GM18873 (cell line): ENCODE measurements around the gene CKS2.
"Not testable (repeated sequence)": the region's sequence is repeated elsewhere in the genome, so short reads cannot be mapped to it uniquely, and the experiment has no call there.

ENCODE experiments used
- ATAC-seq: cut with Tn5 transposase; IDR thresholded peaks from one replicate; pipeline ENCODE4 v1.9.1; 2021; ENCODE audit warnings: mild to moderate bottlenecking, moderate library complexity, moderate number of reproducible peaks; ENCODE audit not compliant: unreplicated experiment, low FRiP score

The CKS2 gene

GRCh38 chr9:89310475-89311345, at the start of gene CKS2:
Gene CKS2, plus strand, starts transcription at chr9:89311195. Its CDS starts 98 bp downstream, at chr9:89311293.
- ATAC-seq = peak; percentile 92

DNA sequence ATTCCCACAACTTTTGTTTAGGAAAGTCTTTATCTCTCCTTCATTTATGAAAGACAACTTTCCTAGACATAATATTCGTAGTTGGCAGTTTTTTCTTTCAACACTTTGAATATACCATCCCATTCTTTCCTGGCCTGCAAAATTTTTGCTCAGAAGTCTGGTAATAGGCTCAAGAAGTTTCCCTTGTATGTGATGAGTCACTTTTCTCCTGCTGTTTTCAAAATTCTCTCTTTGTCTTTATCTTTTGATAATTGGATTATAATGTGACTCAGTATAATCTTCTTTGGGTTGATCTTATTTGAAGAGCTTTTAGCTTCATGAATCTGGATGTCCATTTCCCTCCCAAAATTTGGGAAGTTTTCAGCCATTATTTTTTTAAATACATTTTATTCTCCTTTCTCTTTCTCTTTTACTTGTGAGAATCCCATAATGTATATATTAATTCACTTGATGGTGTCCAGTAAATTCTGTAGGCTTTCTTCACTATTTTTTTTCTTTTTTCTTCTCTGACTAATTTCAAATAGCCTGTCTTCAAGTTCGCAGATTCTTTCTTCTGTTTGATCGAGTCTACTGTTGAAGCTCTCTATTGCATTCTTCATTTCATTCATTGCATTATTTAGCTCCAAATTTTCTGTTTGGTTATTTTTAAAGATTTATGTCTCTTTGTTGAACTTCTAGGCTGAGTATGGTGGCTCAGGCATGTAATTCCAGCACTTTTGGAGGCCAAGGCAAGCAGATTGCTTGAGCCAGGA, 37.3 kb upstream of the CKS2 start:
- ATAC-seq = no peak

- ATAC-seq = no peak
These were observed 36.2 kb upstream of the CKS2 start for GRCh38 chr9:89274838-89275237.

DNA sequence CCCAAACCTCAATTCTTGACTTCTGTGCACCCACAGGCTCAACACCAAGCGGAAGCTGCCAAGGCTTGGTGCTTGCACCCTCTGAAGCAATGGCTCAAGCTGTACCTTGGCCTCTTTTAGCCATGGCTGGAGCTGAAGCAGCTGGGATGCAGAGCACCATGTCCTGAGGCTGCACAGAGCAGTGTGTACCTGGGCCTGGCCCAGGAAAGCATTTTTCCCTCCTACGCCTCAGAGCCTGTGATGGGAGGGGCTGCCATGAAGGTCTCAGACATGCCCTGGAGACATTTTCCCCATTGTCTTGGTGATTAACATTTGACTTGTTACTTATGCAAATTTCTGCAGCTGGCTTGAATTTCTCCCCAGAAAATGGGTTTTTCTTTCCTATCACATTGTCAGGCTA, 35.0 kb upstream of the CKS2 start:
- ATAC-seq = not testable (repeated sequence)

DNA sequence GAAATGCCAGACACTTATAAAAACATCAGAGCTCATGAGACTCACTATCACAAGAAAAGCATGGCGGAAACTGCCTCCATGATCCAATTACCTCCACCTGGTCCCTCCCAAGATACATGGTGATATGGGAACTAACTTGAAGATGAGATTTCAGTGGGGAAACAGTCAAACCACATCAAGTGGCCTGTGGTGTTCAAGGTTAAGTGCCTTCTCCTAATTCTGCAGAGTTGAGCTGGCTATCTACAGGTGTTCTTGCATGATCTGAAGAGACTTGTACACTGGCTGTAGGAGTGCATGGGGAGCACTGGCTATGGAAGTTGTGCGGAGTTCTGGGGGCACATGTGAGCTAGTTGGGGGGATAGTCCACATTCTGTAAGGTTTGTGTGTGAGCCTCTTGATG, 34.0 kb upstream of the CKS2 start:
- ATAC-seq = no peak

GRCh38 chr9:89277454-89277853, 33.5 kb upstream of the CKS2 start:
- ATAC-seq = no peak

GRCh38 chr9:89278551-89278950, 32.4 kb upstream of the CKS2 start:
- no peak for ATAC-seq

DNA sequence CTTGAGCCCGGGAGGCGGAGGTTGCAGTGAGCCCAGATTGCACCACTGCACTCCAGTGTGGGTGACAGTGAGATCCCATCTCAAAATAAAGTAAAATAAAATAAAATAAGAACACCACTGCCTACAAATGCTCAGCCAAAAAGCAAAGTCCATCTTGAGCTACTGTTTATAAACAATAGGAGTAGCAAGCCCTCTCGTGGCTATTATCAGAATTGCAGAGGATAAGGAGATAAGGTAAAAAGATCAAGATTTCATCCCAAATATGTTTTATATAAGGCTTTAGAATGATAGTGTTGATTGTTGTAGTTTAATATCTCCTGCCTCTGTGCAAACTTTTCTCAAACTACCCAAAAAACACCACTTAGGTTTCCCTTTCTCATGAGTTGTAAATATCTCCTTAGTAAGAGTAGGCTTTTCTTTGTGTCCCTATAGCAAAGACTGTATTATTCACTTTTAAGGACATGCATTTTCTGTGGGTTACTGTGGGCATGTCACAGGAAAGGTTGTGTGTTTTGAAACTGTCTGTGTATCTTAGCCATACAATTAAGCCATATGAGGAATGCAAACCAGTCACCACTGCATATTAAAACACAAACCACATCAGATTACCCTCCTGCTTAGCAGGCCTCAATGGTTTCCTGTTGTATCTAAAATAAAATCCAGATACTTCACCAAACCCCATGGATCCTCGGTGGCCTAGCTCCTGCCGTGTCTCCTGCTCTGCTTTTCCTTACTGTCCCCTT, 31.8 kb upstream of the CKS2 start:
- no peak for ATAC-seq

DNA sequence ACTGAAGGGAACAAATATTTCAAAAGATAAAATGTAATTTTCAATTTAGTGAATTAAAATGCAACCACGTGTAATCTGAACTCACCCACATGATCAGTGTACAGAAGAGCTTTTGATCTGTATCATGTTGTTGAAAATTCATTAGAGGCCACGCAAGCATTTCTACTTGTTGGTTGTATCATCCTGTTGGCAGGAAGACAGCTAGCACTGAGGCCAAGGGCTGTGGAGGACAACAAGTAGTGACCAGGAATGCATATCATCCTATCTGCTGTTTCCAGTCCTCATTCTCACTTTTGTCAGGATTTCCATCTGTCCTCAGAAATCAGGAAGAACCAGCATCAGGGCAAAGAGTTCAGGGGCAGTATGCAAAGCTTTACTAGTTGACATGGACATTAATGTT, 29.9 kb upstream of the CKS2 start:
- ATAC-seq = no peak

- not testable (repeated sequence) for ATAC-seq
These were observed 28.6 kb upstream of the CKS2 start for GRCh38 chr9:89282248-89282968.

DNA sequence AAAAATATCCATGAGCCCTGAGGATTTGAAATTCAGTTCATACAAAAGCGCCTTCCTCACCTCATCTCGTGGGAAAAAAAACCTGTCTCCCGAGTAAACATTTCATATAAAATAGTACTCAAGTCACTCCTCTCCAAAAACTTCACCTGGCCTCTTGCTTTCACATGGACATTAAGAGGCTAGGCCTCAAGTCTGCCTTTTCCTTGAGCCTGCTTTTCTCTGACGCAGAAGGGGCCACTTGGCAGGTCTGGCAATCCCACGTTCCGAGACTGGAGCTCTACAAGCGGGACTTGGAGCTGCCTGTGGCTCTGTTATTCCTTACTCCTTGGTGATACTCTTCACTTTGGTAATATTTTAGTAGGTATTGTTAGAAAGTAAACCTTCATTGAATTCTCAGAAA, 26.9 kb upstream of the CKS2 start:
- ATAC-seq = no peak

DNA sequence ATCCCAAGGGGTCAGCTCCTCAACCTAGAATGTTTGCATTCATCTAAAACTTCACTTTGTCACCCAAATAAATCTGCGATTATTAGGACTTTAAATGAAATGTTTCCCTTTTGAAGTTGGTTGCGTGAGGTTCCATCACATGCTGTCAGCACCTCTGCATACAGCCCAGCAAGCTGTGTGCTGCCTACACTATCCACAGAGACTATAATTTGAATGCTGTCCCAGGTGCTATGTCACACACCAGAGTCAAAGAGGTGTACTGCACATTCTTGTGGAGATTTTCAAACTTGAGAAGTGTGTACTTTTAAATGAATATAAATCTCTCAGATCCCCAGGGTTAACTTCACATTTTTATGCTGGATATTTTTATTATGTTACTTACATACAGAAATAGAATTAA, 19.3 kb upstream of the CKS2 start:
- no peak for ATAC-seq

GRCh38 chr9:89293014-89293413, 18.0 kb upstream of the CKS2 start:
- no peak for ATAC-seq

- ATAC-seq = no peak
These were observed 15.6 kb upstream of the CKS2 start for GRCh38 chr9:89295400-89295799.

GRCh38 chr9:89301996-89302395, 9.0 kb upstream of the CKS2 start:
- ATAC-seq = not testable (repeated sequence)

- ATAC-seq = no peak
These were observed 6.8 kb upstream of the CKS2 start for GRCh38 chr9:89304020-89304833.

- no peak for ATAC-seq
These were observed 6.2 kb upstream of the CKS2 start for GRCh38 chr9:89304834-89305188.

DNA sequence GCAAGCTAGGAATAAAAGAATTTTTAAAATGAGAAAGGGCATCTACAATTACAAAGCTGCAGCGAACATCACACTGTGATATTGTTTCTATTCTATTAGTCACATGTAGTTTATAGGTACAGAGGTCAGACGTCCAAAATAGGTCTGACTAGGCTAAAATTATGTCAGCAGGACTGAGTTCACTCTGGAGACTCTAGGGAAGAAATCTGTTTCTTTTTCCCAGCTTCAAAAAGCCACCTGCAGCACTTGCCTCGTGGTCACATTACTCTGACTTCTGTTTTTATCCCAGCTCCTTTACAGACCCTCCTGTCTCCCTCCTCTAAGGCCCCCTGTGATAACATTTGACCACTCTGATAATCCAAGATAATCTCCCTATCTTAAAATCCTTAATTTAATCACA, 5.1 kb upstream of the CKS2 start:
- no peak for ATAC-seq

- ATAC-seq = no peak
These were observed 1.8 kb upstream of the CKS2 start for GRCh38 chr9:89309166-89309565.
